GM12873 (cell line): ENCODE measurements around the gene USP24.

Experiments
- TF ChIP-seq, protein P1 (sequence below): IDR thresholded peaks from 2 replicates; pipeline ENCODE4 v1.5.1; 2012; ENCODE audit warnings: low read depth, mild to moderate bottlenecking, moderate library complexity, low read length, control low read depth; ENCODE audit not compliant: insufficient read depth; ENCODE audit errors: missing control alignments

Gene USP24

DNA sequence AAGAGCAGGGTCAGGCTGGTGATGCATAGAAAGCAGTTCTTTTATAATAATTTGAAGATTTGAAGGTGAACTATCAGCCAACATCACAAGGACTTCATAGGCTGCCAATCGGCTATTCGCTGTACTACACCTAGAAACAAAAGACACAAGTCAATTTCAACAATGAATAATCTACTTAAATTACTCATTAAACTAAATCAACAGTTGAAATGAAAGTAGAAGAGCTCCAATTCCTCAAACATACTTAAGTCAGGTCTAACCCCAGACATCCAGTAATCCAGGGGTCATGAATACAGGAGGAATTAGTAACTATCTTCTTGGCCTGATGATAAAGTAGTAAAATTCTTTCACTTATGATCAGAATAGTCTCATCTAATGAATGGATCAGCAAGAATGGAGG, 111.3 kb downstream of the USP24 start:
- TF ChIP-seq, protein P1, sequence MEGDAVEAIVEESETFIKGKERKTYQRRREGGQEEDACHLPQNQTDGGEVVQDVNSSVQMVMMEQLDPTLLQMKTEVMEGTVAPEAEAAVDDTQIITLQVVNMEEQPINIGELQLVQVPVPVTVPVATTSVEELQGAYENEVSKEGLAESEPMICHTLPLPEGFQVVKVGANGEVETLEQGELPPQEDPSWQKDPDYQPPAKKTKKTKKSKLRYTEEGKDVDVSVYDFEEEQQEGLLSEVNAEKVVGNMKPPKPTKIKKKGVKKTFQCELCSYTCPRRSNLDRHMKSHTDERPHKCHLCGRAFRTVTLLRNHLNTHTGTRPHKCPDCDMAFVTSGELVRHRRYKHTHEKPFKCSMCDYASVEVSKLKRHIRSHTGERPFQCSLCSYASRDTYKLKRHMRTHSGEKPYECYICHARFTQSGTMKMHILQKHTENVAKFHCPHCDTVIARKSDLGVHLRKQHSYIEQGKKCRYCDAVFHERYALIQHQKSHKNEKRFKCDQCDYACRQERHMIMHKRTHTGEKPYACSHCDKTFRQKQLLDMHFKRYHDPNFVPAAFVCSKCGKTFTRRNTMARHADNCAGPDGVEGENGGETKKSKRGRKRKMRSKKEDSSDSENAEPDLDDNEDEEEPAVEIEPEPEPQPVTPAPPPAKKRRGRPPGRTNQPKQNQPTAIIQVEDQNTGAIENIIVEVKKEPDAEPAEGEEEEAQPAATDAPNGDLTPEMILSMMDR, result no peak

DNA sequence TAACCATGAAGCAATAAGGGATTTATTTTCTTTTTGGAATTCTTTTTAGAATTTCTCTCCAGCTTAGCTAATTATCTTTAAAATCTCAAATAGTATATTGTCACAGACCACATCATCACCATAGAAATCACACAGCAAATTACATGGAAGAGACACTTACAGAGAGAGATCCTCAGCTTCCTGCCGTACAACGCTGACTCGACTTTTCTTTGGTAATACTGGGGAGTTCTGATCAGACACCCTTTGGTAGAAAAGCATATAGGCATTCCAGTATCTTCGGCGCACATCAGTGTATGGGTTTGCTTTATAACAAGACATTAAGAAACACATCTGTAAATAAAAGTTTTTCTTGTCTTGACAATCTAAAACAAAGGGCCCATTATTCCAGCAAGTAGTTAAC, 120.1 kb downstream of the USP24 start:
- TF ChIP-seq, protein P1, result no peak

DNA sequence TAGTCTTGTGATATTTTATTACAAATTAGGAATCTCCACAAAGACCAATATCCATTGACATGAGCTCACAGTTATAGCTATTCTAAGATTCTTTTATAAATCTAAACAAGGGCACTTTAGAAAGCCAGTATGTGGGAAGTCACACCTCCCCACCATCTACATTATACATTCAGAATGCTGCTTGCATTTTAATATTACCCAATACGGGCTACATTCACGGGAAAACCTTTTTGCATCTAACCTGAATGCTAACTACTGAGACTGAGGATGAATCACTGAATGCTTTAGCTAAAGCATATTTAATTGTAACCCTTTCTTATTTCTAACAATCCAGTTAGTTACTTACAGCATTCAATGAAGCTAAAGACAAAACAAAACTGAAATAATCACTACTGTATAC, 122.7 kb downstream of the USP24 start:
- TF ChIP-seq, protein P1, result no peak

DNA sequence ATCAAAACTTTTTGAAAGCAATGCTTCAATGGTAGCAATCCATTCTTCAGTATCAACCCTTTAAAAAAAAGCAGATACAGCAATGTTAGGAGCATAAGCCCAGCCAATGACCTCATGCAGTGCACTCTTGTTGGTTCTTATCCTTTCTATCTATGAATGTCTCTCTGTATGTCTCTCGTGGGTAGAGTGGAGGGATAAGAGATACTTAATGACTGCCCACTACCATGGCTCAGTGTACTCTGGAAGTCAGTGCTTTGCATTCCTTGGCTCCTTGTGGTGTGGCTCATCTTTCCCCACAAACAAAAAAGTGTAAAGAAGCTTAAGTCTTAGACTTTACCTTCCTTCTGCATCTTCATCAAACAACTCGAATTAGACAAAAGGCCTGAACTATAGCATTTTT, 125.5 kb downstream of the USP24 start:
- TF ChIP-seq, protein P1, result no peak

DNA sequence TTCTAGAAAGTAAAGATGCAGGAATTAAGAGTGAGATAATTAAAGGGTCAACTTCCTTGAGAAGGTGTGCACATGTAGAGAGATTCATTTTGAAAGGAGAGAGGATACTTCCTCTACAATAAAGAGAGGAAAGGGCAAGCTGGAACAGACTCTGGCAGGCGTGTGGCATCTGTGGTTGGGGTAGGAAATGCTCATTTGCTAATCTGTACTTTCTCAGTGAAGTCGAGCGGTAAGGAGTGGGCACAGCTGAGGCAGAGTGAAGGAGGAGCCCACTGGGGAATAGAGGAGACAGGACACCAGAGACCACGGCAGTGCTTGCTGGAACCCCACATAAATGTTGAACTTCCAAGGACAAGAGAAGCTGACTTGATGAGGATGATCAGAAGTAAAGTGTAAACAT, 126.8 kb downstream of the USP24 start:
- TF ChIP-seq, protein P1, result no peak

DNA sequence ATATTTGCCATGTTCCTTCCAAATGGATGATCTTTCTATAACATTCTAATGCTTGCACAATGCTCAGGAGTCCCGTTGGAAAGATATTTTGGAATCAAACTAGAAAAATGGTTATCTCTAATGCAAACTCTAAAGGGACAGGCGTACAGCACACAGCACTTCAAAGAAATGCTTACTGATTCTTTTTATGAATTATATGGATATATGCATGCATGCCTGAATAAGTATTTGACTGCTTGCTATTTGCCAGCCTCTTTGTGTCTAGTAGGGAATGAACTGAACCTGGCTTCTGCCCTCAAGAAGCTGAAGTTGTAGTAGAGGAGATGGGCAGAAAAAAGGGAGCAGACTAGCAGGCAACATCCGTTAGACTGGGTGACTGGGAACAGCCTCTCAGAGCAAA, 127.7 kb downstream of the USP24 start:
- TF ChIP-seq, protein P1, result no peak

DNA sequence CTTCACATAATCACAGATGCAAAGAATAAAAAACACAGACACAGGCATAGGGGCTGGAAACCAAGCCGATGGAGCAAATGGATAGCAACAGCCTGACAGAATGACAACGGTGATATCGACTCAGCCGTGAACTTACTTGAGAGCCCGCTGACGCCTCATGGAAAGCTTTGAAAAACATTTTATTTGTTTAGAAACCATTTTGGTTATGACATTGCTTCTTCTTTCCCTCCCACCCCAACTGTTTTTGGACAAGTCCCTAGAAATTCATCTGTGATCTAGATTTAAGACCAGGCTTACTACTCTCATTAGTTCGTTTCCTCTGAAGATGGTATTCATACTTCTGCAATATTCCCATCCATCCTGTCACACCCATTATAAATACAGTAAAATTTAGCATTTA, 130.9 kb downstream of the USP24 start:
- TF ChIP-seq, protein P1, result no peak
